ENCODE results near the gene SPACA4. TPM values are rescaled to one million over a fixed set of nuclear protein-coding genes. Genes with fewer than 3 reads are reported as not detected.
"Not testable (repeated sequence)": the region's sequence is repeated elsewhere in the genome, so short reads cannot be mapped to it uniquely, and the experiment has no call there.

SPACA4 gene, protein sequence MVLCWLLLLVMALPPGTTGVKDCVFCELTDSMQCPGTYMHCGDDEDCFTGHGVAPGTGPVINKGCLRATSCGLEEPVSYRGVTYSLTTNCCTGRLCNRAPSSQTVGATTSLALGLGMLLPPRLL
- total RNA-seq, result not detected

DNA sequence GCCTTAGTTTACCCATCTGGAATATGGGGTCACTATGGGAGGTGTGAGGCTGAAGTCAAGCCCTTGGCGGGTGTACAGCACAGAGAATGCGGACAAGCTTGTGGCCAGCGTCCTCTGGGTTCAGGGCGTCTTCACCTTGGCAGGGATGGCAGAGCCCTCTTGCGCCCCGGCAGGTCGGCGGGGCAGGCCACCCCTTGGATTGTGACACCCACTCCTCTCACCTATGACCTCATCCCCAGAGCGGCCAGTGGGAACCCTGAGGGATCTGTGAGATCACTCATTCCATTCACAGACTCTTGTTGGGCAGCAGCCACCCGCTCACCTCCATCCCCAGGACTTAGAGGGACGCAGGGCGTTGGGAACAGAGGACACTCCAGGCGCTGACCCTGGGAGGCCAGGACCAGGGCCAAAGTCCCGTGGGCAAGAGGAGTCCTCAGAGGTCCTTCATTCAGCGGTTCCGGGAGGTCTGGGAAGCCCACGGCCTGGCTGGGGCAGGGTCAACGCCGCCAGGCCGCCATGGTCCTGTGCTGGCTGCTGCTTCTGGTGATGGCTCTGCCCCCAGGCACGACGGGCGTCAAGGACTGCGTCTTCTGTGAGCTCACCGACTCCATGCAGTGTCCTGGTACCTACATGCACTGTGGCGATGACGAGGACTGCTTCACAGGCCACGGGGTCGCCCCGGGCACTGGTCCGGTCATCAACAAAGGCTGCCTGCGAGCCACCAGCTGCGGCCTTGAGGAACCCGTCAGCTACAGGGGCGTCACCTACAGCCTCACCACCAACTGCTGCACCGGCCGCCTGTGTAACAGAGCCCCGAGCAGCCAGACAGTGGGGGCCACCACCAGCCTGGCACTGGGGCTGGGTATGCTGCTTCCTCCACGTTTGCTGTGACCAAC lies at the start of gene SPACA4:
Gene SPACA4, plus strand, starts transcription at position 280 of the 896 bp plus-strand sequence. Its CDS starts 237 bp downstream, at position 517.
- DNase-seq, result no peak

DNA sequence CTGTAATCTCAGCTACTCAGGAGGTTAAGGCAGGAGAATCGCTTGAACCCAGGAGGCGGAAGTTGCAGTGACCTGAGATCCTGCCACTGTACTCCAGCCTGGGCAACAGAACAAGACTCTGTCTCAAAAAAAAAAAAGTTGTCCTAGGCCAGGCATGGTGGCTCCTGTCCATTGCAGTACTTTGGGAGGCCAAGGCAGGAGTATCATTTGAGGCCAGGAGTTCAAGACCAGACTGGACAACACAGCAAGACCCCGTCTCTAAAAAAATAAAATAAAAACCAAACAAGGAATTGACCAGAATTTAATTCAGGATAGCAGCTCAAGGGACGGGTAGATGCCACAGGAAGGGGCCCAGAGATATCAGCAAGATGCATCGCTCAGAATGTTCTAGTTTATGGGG lies 49.7 kb upstream of the SPACA4 start:
- no peak for DNase-seq

DNA sequence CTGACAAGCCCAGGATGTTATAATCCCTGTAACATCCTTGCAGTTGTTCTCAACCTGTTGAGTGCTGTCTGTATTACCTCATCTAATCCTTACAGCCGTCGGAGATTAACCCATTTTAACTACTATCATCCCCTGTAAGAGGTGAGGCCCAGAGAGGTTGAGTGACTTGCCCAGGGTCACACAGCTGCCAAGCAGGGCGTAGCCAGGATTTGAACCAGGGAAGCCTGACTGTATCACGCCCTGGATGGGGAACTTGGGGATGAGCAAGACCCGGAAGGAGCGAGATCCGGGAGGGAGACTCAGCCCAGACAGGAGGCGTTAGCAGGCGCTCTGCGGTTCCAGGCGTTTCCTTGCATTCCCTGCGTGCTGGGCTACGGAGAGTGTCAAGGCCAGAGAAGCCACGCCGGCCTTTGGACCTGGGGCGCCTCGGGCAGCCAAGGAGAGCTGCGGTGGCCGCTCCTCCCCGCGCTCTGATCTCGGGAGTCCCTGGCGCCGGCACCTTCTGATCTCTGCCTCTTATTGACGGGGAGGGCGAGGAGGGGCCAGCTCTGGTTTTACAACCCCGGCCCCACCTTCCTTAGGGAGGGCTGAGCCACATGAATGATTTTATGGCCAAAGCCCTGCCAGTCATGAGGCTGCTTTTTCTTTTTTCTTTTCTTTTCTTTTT lies 48.4 kb upstream of the SPACA4 start:
- DNase-seq, result no peak

DNA sequence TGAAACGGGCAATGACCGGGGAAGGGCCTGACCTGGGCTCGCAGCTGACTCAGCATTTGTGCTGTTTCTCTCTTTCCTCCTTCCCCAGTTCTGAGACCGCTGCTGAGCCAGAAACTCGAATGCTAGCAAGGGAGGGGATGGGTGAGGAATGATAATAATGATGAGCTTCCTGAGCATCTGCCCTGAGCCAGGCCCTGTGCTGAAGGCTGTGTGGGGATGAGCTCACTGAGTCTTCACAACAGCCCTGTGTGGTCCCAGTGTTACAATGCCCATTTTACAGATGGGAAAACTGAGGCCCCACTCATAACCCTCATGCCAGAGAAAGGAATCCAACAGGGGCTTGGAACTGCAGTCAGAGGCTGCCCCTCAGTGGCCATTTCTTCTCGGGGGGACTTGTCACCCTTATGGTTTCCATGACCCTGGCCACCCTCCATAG lies 46.4 kb upstream of the SPACA4 start:
- DNase-seq, result no peak

DNA sequence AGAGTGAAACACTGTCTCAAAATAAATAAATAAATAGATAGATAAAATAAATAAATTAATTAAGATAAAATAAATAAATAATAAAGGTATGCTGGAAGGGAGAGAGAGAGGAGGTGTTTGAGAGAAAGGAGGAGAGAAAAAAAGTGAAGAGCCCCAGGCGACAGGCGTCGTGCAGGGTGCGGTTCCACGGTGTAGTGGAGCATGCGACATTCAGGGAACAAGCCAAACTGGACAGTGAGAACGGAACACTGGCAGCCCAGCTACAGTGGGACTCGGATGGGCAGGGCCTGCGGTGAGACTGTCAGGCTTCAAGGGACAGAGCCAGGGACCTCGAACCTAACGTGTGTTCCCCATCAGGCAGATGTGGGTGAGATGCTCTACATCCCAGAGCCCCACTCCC lies 45.1 kb upstream of the SPACA4 start:
- no peak for DNase-seq

DNA sequence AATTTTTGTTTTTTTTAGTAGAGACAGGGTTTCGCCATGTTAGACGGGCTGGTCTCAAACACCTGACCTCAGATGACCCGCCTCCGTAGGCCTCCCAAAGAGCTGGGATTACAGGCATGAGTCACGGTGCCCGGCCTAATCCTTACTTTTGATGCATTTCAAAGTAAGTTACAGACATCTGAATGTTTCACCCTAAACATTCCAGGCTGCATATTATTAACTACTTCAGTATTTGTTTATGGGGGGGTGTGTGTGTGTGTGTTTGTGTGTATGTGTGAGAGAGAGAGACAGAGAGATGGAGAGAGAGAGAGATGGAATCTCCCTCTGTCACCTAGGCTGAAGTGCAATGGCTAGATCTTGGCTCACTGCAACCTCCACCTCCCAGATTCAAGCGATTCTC lies 41.5 kb upstream of the SPACA4 start:
- DNase-seq, result no peak

- DNase-seq, result peak; percentile 81
Observed at GRCh38 chr19:48568345-48568886, 38.1 kb upstream of the SPACA4 start.

- peak; percentile 72 for DNase-seq
Observed at GRCh38 chr19:48569814-48570213, 36.7 kb upstream of the SPACA4 start.

GRCh38 chr19:48571378-48572162 lies 35.0 kb upstream of the SPACA4 start:
- DNase-seq, result no peak

GRCh38 chr19:48573163-48573505 lies 33.4 kb upstream of the SPACA4 start:
- DNase-seq, result no peak

DNA sequence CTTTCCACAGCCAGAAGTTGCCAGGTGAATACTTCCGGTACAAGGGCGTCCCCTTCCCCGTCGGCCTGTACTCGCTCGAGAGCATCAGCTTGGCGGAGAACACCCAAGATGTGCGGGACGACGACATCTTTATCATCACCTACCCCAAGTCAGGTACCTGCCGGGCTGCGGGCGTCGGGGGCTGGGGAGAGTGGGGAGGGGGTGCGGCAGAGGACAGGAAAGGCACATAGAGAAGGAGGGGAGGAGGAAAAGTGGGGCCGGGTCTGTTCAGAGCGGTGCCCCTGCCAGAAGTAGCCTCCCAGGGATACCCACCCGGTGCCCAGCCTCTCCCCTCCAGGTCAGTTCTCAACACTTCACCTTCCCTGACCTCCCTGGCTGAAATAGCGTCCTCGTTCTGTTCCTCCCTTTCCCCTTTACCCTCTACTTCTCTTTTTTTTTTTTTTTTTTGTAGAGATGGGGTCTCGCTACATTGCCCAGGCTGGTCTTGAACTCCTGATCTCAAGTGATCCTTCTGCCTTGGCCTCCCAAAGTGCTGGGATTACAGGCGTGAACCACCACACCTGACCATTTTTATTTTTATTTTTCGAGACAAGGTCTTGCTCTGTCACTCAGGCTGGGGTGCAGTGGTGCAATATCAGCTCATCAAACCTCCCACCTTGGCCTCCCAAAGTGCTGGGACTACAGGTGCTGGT lies 30.5 kb upstream of the SPACA4 start:
- DNase-seq, result no peak

GRCh38 chr19:48577908-48578307 lies 28.6 kb upstream of the SPACA4 start:
- DNase-seq, result not testable (repeated sequence)

DNA sequence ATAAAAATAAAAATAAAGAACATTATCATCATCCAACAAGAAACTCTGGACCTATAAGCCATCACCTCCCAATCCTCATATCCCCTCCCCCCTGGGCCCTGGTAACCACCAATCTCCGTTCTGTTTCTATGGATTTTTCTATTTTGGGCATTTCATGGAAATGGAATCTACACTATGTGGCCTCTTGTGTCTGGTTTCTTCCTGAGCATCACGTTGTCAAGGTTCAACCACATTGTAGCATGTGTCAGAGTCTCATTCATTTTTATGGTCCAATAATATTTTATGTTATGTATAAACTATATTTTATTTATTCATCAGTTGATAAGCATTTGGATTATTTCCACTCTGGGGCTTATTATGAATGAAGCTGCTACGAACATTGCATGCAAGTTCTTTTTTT lies 27.7 kb upstream of the SPACA4 start:
- DNase-seq, result no peak

- no peak for DNase-seq
Observed at GRCh38 chr19:48582168-48582567, 24.4 kb upstream of the SPACA4 start.

GRCh38 chr19:48587387-48587786 lies 19.2 kb upstream of the SPACA4 start:
- DNase-seq, result no peak

- peak; percentile 92 for DNase-seq
Observed at GRCh38 chr19:48588670-48589401, 17.7 kb upstream of the SPACA4 start.

GRCh38 chr19:48591021-48591420 lies 15.5 kb upstream of the SPACA4 start:
- no peak for DNase-seq

- DNase-seq, result no peak
Observed at GRCh38 chr19:48595171-48595570, 11.4 kb upstream of the SPACA4 start.

- no peak for DNase-seq
Observed at GRCh38 chr19:48595833-48596232, 10.7 kb upstream of the SPACA4 start.

GRCh38 chr19:48596237-48596636 lies 10.3 kb upstream of the SPACA4 start:
- no peak for DNase-seq
